Measurements from ENCODE around the gene TNFAIP2.
"Not testable (repeated sequence)": the region's sequence is repeated elsewhere in the genome, so short reads cannot be mapped to it uniquely, and the experiment has no call there.

TNFAIP2 gene

DNA sequence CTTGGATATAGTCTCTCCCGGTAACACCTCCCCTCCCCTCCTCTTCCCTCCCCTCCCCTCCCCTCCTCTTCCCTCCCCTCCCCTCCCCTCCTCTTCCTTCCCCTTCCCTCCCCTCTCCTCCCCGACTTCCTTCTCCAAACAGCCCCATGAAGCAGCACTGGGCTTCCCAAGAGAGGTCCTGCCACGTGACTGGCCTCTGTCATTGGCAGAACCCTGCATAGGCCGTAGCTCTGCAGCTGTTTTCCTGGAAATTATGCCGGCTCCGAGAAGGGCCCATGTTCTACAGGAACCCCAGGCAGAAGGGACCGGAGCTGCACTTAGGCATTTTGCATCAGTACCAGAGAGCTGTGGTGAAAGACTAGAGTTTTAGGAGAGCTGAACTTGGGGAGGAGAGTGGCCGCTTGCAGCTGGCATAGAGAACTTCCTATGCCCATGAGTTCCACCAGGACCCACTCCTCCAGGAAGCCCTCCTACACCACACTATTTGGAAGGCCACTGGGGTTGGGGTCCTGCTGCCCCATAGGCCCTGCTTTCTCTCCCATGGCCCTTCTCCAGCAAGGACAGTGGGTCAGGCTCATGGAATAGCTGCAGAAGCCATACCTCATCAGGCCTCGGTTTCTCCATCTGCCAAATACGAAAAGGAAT is 5.1 kb upstream of the TNFAIP2 start:
- H3K9me3 Mint-ChIP-seq, result no peaks in the 10 kb centered on the region
- H3K4me1 Mint-ChIP-seq (ENCODE audit: low read depth), result peaks cover 87% of the 10 kb centered on the region
- intact Hi-C loops (cut with micrococcal nuclease), result no loop called here
- peak overlapping the region; percentile 92 for H3K27ac Mint-ChIP-seq
- no peaks in the 10 kb centered on the region for H3K27me3 Mint-ChIP-seq
- peak overlapping the region; percentile 32 for H3K4me3 Mint-ChIP-seq
- no peaks in the 10 kb centered on the region for H3K36me3 Mint-ChIP-seq (ENCODE audit: low read depth)

DNA sequence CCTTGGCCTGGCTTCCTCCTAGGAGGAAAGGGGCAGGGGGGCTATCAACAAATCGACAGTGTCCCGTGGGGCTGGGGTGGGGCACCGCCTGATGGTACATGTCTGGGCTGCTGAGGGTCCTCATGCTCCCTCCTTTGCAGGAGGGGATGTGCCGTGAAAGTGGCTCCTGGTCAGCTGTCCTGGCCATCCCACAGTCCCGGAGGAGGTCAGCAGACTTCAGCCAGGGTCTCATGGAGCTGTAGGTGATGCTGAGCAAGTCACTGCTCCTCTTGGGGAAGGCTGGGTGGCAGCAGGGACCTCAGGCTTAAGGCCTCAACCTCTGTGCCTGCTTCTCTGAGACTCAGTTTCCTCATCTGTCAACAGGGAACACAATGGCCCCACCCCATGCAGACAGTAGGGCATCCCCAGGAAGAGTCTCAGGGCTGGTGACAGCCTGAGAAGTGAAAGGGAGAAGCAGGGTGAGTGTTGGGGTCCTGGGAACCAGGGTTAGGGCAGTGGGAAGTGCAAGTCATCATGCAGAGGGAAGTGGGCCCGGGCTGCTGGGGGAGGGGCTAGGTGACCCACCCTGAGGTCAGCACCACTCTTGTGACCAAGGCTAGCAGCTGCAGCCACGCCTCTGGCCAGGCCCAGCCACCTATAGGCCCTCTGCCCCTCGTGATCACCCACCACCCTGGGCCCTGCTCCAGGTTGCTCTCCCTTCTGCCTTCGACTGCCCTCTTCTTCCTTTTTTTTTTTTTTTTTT is 4.4 kb upstream of the TNFAIP2 start:
- no peaks in the 10 kb centered on the region for H3K9me3 Mint-ChIP-seq
- H3K4me3 Mint-ChIP-seq, result peak overlapping the region; percentile 20
- peaks cover 3% of the 10 kb centered on the region for H3K36me3 Mint-ChIP-seq (ENCODE audit: low read depth)
- H3K4me1 Mint-ChIP-seq (ENCODE audit: low read depth), result peaks cover 80% of the 10 kb centered on the region
- no peaks in the 10 kb centered on the region for H3K27me3 Mint-ChIP-seq
- intact Hi-C loops (cut with micrococcal nuclease), result no loop called here
- peak overlapping the region; percentile 92 for H3K27ac Mint-ChIP-seq

DNA sequence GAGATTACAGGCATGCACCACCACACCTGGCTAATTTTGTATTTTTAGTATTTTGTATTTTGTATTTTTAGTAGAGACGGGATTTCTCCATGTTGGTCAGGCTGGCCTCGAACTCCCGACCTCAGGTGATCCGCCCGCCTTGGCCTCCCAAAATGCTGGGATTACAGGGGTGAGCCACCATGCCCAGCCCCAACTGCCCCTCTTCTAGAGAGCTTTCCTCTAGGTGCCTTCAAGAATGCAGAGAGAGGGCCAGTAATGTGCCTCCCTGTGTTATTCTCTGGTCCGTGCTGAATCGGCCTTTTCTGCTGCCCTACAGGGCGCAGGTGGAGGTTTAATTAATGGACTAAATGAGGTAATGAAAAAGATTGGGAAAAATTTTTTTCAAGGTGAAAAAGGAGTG is 3.7 kb upstream of the TNFAIP2 start:
- H3K27me3 Mint-ChIP-seq; H3K9me3 Mint-ChIP-seq; intact Hi-C loops (cut with micrococcal nuclease): not testable (repeated sequence)
- H3K36me3 Mint-ChIP-seq (ENCODE audit: low read depth), result peaks cover 10% of the 10 kb centered on the region
- peaks cover 81% of the 10 kb centered on the region for H3K4me1 Mint-ChIP-seq (ENCODE audit: low read depth)
- peak overlapping the region; percentile 92 for H3K27ac Mint-ChIP-seq
- peak overlapping the region; percentile 20 for H3K4me3 Mint-ChIP-seq

DNA sequence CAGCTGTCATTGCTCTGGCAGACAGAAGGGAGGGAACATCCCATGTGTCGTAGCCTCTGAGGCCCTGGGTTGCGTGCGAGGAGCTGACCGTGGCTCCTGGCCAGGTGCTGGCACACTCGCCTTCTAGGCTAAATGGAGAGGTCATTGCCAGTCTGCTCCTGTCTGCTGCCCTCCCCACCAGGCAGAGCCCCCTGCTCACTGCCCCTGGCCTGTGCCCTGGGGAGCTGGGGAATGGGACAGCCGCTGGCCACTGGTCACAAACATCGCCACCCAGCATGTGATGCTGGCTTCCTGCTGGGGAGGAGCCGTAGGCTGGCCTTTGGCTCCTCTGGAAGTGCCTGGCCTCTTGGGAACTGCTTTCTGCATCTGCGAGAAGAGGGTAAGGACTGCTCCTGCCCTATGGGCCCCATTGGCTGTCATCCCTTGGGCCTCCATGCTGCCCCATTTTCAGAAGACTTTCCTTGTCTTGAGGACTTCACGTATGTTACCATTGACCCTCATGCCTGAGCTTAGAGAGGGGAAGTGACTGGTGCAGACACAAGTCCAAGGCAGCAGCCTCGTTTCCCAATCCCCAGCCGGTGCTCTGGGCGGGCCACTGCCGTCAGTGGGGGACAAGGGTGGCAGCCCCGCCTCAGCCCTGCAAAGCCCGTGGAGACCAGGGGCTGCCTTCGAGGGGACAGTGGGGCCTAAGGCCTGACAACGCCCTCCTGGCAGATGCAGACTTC is 2.0 kb upstream of the TNFAIP2 start:
- Mint-ChIP-seq H3K9me3 (no peaks in the 10 kb centered on the region), H3K4me3 (peak overlapping the region; percentile 88), H3K36me3 (ENCODE audit: low read depth) (peaks cover 28% of the 10 kb centered on the region), H3K4me1 (ENCODE audit: low read depth) (peaks cover 82% of the 10 kb centered on the region), H3K27me3 (no peaks in the 10 kb centered on the region), H3K27ac (peak overlapping the region; percentile 92)
- intact Hi-C loops (cut with micrococcal nuclease), result no loop called here

DNA sequence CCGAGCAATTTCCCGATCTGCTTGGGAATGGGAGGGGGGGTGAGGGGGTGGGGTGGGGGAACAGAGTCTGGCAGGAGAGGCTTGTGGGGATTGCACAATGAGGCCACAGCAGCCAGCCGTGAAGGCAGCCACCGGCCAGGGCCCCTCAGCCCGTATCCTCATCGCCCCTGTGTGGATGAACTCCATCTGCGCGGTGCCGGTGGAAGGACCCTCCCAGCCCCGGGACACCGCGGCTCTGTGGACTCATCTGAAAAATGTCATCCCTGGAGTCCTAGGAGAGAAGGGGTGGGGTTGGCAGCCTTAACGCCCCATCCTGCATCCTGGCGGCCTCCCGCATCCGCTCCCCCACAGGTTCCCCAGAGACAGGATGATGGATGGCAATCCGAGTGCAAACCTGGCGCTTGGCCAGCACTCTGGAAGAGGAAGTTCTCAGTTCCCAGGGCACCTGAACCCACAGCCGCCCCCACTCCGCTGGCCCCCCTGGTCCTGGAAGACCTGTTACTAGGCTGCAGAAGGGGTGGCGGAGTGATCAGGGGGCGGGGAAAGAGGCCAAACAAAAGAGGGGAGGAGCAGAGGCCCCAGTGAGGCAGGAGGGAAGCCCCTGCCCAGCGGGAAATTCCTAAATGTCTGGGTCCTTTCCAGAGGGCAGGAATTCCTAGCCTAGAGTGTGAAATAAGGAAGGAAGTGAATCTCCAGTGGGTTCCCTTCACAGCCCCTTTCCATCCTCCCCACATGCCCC is 1.2 kb upstream of the TNFAIP2 start:
- Mint-ChIP-seq H3K27me3 (no peaks in the 10 kb centered on the region), H3K9me3 (no peaks in the 10 kb centered on the region), H3K4me3 (peak overlapping the region; percentile 88), H3K4me1 (ENCODE audit: low read depth) (peaks cover 80% of the 10 kb centered on the region), H3K27ac (peak overlapping the region; percentile 92), H3K36me3 (ENCODE audit: low read depth) (peaks cover 34% of the 10 kb centered on the region)
- intact Hi-C loops (cut with micrococcal nuclease), result loop anchor here (2.0 kb wide), 1 partner anchor 13 kb away; no protein-coding TSS in a partner anchor

DNA sequence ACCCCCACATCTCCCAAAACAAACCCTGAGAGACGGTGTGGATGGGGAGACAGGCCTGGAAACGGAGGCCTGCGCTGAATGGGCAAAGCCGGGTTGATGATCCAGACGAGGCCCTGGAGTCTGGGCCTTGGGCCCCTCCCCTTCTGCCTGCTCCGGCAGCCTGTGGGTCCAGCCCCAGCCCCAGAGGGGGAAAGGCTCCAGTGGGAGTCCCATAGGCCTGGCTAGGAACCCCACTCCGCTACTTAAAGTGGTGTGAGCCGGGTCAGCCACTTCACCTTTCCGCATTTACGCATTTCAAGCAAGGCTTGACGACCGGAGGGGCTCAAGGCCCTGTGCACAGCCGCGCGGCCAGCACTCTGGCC is 695 bp upstream of the TNFAIP2 start:
- intact Hi-C loops (cut with micrococcal nuclease), result loop anchor here (2.0 kb wide), 1 partner anchor 14 kb away; no protein-coding TSS in a partner anchor
- Mint-ChIP-seq H3K4me3 (peak overlapping the region; percentile 88), H3K27me3 (no peaks in the 10 kb centered on the region), H3K9me3 (no peaks in the 10 kb centered on the region), H3K36me3 (ENCODE audit: low read depth) (peaks cover 39% of the 10 kb centered on the region), H3K4me1 (ENCODE audit: low read depth) (peaks cover 83% of the 10 kb centered on the region), H3K27ac (peak overlapping the region; percentile 92)

DNA sequence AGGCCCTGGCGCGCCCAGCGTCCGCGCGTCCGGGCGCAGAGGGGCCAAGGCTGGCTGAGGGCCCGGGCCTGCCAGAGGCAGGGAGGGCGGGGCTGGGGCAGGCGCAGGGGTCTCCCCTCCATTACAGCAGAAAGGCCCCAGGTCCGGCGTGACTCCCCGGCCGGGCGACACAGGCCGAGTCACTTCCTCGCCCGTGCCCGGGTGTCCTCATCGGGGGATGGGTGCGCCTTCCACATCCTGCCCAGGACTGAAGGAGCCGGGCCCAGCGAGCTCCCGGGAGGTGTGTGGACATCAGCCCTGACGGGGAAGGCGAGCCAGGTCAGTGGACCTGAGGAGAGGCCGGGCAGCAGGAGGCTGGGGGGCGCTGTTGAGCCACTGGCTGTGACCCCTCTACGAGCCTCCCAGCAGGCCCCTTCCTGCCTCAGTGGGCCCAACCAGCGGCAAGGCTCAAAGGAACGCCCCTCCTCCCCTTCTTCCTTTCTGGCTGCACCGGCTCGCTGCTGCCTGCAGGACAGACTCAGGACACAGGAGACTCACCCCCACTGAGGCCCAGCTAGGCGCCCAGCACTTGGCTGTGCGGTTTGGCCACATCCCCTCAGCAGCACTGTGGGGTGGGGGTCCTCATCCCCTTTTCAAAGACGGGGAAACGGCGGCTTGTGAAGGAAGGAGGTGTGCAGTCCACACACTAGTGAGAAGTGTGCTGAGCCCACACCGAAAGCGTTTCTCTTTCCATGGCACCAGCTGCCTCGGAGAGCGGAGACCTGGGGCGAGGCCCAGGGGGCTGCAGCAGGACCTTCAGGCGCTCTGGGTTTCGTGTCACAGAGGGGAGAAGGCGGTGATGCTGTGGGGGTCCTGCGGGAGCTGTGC is 606 bp downstream of the TNFAIP2 start:
- H3K4me3 Mint-ChIP-seq, result peak overlapping the region; percentile 88
- intact Hi-C loops (cut with micrococcal nuclease), result loop anchor here (2.0 kb wide), 1 partner anchor 15 kb away; no protein-coding TSS in a partner anchor
- H3K27ac Mint-ChIP-seq, result peak overlapping the region; percentile 92
- H3K9me3 Mint-ChIP-seq, result no peaks in the 10 kb centered on the region
- no peaks in the 10 kb centered on the region for H3K27me3 Mint-ChIP-seq
- H3K4me1 Mint-ChIP-seq (ENCODE audit: low read depth), result peaks cover 83% of the 10 kb centered on the region
- peaks cover 52% of the 10 kb centered on the region for H3K36me3 Mint-ChIP-seq (ENCODE audit: low read depth)

DNA sequence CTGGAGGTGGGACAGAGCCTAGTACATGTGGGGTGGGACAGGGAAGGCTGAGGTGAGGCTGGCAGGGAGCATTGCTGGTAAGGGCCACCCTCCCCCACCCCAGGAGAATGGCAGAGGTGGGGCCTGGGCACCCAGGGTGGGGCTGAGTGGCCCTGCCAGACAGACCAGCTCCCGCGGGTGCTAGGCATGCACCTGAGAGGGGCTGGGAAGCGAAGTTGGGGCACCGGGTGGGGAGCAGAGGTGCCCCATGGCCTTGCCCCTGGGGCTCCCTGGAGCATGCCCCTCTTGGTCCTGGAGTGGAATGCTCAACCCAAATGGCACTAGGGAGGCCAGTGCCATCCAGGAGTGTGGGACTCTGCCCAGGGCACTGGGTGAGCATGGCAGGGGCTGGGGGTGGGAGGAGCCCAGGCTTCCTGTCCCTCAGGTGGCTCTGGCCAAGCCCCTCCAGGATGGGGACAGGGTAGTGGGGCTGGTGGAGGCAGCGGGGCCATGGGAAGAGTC is 1.3 kb downstream of the TNFAIP2 start:
- Mint-ChIP-seq H3K4me1 (ENCODE audit: low read depth) (peaks cover 86% of the 10 kb centered on the region), H3K27me3 (no peaks in the 10 kb centered on the region), H3K9me3 (no peaks in the 10 kb centered on the region), H3K27ac (peak overlapping the region; percentile 92), H3K36me3 (ENCODE audit: low read depth) (peaks cover 59% of the 10 kb centered on the region), H3K4me3 (peak overlapping the region; percentile 88)
- intact Hi-C loops (cut with micrococcal nuclease), result no loop called here

DNA sequence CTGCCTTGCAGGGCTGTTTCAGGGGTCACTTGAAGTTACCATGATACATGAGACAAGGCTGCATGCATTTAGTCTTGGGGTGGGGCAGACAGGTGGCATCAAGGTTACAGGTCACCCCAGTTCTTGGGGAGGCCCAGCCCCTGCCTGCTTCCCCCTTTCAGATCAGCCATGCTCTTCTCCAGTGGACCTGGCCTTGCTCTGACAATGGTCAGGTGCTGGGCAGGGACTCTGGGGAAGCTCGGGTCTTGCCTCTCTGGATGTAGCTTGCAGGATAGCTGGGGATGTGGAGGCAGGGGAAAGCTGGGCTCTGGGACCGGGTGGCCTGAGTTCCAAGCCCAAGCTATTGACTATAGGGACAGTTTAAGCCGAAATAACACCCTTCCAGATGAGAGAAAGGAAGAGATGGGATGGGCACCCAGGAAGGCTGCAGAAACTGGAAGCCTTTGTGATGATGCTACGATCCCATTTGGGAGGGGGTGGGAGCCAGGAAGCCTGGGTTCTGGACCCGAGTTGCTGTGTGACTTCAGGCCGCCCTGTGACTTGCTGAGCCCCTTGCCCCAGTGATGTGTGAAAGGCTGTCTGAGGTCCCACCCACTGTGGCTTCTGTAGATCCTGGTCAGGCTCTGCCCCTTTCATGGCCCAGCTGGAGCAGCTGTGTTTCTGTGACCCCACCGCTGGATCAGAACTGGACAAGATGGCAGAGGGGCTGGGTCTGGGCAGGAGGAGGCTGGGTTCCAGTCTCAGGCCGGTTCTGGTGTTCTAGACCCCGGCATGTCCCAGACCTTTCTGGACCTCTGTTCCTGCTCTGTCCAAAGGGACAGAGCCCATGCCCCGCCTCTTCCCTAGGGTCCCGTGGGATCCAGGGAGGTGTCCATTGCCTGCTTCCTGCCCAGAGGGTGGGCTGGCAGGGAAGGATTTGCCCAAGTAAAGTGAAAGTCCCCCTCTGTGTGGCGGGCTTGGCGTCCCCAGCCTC is 2.1 kb downstream of the TNFAIP2 start:
- intact Hi-C loops (cut with micrococcal nuclease), result no loop called here
- peak overlapping the region; percentile 69 for H3K27ac Mint-ChIP-seq
- peaks cover 67% of the 10 kb centered on the region for H3K36me3 Mint-ChIP-seq (ENCODE audit: low read depth)
- H3K4me3 Mint-ChIP-seq, result peak overlapping the region; percentile 88
- H3K4me1 Mint-ChIP-seq (ENCODE audit: low read depth), result peaks cover 82% of the 10 kb centered on the region
- no peaks in the 10 kb centered on the region for H3K27me3 Mint-ChIP-seq
- no peaks in the 10 kb centered on the region for H3K9me3 Mint-ChIP-seq

DNA sequence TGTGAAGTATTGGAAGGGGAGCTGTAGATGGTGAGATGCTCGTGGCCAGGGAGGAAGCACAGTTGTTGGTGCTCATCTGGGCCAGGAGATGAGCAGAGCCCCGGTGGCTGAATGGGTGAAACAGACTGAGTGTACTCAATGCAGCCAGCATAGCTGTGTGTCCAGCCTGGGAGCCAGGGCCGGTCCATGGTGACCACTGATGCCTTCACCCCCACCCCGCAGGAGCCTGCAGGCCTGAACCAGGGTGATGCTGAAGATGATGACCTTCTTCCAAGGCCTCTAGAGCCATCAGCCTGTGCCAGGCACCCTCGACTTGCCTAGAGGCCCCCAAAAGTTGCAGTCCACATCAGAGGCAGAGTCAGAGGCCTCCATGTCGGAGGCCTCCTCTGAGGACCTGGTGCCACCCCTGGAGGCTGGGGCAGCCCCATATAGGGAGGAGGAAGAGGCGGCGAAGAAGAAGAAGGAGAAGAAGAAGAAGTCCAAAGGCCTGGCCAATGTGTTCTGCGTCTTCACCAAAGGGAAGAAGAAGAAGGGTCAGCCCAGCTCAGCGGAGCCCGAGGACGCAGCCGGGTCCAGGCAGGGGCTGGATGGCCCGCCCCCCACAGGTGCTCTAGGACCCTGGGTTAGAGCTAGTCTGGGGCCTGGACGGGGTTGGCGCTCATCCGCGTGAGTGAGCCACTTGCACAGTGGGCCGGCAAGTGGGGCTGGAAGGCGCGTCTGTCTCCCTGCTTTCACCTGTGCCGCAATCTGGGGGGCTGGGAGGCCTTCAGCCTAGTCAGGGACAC is 3.0 kb downstream of the TNFAIP2 start:
- Mint-ChIP-seq H3K27ac (peak overlapping the region; percentile 69), H3K36me3 (ENCODE audit: low read depth) (peaks cover 76% of the 10 kb centered on the region), H3K9me3 (no peaks in the 10 kb centered on the region), H3K27me3 (no peaks in the 10 kb centered on the region), H3K4me1 (ENCODE audit: low read depth) (peaks cover 73% of the 10 kb centered on the region), H3K4me3 (peak overlapping the region; percentile 70)
- intact Hi-C loops (cut with micrococcal nuclease), result no loop called here

DNA sequence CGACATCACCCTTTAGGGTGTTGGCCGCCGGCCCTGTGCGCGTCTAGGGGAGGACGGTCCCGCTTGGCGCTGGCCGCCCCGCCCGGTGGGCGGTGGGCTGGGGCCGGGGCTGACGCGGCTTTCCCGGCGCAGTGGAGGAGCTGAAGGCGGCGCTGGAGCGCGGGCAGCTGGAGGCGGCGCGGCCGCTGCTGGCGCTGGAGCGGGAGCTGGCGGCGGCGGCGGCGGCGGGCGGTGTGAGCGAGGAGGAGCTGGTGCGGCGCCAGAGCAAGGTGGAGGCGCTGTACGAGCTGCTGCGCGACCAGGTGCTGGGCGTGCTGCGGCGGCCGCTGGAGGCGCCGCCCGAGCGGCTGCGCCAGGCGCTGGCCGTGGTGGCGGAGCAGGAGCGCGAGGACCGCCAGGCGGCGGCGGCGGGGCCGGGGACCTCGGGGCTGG is 3.6 kb downstream of the TNFAIP2 start:
- intact Hi-C loops (cut with micrococcal nuclease), result no loop called here
- no peaks in the 10 kb centered on the region for H3K9me3 Mint-ChIP-seq
- no peaks in the 10 kb centered on the region for H3K27me3 Mint-ChIP-seq
- H3K4me3 Mint-ChIP-seq, result no peak overlapping the region
- H3K27ac Mint-ChIP-seq, result no peak overlapping the region
- peaks cover 82% of the 10 kb centered on the region for H3K36me3 Mint-ChIP-seq (ENCODE audit: low read depth)
- peaks cover 67% of the 10 kb centered on the region for H3K4me1 Mint-ChIP-seq (ENCODE audit: low read depth)

Data from dendritic cell treated with granulocyte-macrophage colony-stimulating factor and Interleukin-4, amounts not matched to agents 40 ng/mL and 50 ng/mL, for 4 days (primary cell).